SK-N-SH treated with all-trans-retinoic acid at 6 μM for 48 hours (cell line): ENCODE results near the gene TFR2.

ENCODE experiments used
- ATAC-seq: fragments of 200-7000 bp; cut with Tn5 transposase; 3 replicates; pipeline ENCODE4 v1.9.1; 2020; ENCODE audit warnings: mild to moderate bottlenecking, moderate library complexity
- CSRNP3 ChIP-seq: fragments of 250-450 bp; sonication (Bioruptor Pico); IDR thresholded peaks from 2 replicates; pipeline ENCODE4 v1.5.1; 2021; ENCODE audit warnings: mild to moderate bottlenecking, moderate library complexity
- ESRRG ChIP-seq: fragments of 250-450 bp; sonication (Bioruptor Pico); IDR thresholded peaks from 2 replicates; pipeline ENCODE4 v1.6.1; 2021; ENCODE audit warnings: mild to moderate bottlenecking
- GLIS3 ChIP-seq: fragments of 250-450 bp; sonication (Bioruptor Pico); IDR thresholded peaks from 2 replicates; pipeline ENCODE4 v1.5.0; 2020; ENCODE audit warnings: mild to moderate bottlenecking, moderate library complexity
- ISL1 ChIP-seq: fragments of 250-450 bp; sonication (Bioruptor Pico); IDR thresholded peaks from 2 replicates; pipeline ENCODE4 v2.1.2; 2022; ENCODE audit warnings: mild to moderate bottlenecking, moderate library complexity
- OSR1 ChIP-seq: fragments of 250-450 bp; sonication (Bioruptor Pico); IDR thresholded peaks from 2 replicates; pipeline ENCODE4 v1.8.0; 2022; ENCODE audit warnings: moderate library complexity, mild to moderate bottlenecking, inconsistent platforms
- PATZ1 ChIP-seq: fragments of 250-450 bp; sonication (Bioruptor Pico); IDR thresholded peaks from 2 replicates; pipeline ENCODE4 v1.8.0; 2020; ENCODE audit warnings: mild to moderate bottlenecking, moderate library complexity, borderline replicate concordance
- SNAI2 ChIP-seq: fragments of 250-450 bp; sonication (Bioruptor Pico); IDR thresholded peaks from 2 replicates; pipeline ENCODE4 v1.5.0; 2020; ENCODE audit warnings: mild to moderate bottlenecking, moderate library complexity
- TCF4 ChIP-seq: fragments of 250-450 bp; sonication (Bioruptor Pico); IDR thresholded peaks from 2 replicates; pipeline ENCODE4 v1.8.0; 2021; ENCODE audit warnings: mild to moderate bottlenecking, moderate library complexity, borderline replicate concordance
- TSHZ2 ChIP-seq: fragments of 250-450 bp; sonication (Bioruptor Pico); IDR thresholded peaks from 2 replicates; pipeline ENCODE4 v1.5.0; 2020; ENCODE audit warnings: mild to moderate bottlenecking, moderate library complexity
- ZFP3 ChIP-seq: fragments of 250-450 bp; sonication (Bioruptor Pico); IDR thresholded peaks from 2 replicates; pipeline ENCODE4 v1.5.0; 2020; ENCODE audit warnings: mild to moderate bottlenecking, moderate library complexity
- ZNF565 ChIP-seq: fragments of 450-650 bp; formaldehyde crosslinking; conservative IDR thresholded peaks from 2 replicates; pipeline ENCODE4 v1.5.0; 2020; ENCODE audit warnings: low read depth, mild to moderate bottlenecking, moderate library complexity
- ZNF8 ChIP-seq: fragments of 450-650 bp; formaldehyde crosslinking; IDR thresholded peaks from 2 replicates; pipeline ENCODE4 v1.5.0; 2020; ENCODE audit warnings: mild to moderate bottlenecking, moderate library complexity
- TF ChIP-seq, protein P1 (sequence below): fragments of 250-450 bp; sonication (Bioruptor Pico); IDR thresholded peaks from 2 replicates; pipeline ENCODE4 v1.5.1; 2020; ENCODE audit warnings: low read depth, mild to moderate bottlenecking, moderate library complexity

The TFR2 gene

DNA sequence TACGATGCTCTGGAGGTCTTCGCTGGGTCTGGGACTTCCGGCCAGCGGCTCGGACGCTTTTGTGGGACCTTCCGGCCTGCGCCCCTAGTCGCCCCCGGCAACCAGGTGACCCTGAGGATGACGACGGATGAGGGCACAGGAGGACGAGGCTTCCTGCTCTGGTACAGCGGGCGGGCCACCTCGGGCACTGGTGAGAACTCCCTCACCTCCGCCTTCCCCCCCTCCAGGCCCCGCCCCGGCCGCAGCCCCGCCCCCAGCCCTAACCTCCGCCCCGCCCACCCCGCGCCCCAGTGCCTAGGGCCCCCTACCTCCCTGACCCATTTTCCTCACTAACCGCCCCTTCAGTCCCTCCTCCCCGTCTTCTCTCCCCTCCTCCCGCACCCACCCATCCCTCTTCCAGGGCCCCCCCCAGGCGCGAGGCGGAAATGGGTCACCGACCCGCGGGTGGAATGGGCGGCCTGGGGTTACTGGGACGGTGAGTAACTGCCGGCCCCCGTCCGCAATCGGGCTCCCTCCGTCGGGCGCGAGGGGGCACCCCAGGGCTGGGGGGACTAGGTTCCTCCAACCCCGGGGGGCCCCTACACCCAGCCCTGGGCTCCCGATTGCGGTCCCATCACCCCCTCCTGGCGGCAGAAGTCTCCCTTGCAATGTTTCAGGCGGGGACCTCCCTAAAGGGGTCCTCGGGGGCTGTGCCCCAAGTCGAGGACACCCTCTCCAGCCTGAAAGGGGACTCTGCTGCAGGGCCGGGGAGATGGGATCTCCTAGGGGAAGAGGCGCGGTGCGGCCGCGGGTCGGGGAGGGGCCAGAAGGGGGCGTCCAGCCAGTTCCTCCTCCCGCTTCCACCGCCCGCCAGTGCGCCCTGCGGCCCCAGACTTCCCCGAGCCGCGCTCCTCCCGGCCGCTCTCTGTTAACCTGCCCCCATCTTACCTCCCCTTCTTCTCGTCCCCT, 37.0 kb downstream of the TFR2 start:
- ATAC-seq: peak; percentile 42

GRCh38 chr7:100603726-100604027, 37.7 kb downstream of the TFR2 start:
- peak; percentile 18 for ATAC-seq
- 0 out of 2 replicates have a peak, but pooled peaks have one; percentile 27 for TF ChIP-seq ZFP3
- no peak for TF ChIP-seq TCF4 (CRISPR knock-in tag)

More for the DNA sequence above, 37.0 kb downstream of the TFR2 start:
- TF ChIP-seq PATZ1 (CRISPR knock-in tag) (peak; percentile 95; the same call in 1 of the 2 replicates), ZFP3 (peak; percentile 43; the same call in 1 of the 2 replicates), ISL1 (CRISPR knock-in tag) (no peak), SNAI2 (CRISPR knock-in tag) (no peak), TSHZ2 (CRISPR knock-in tag) (no peak), ZNF8 (CRISPR knock-in tag) (no peak), CSRNP3 (CRISPR knock-in tag) (no peak)
- TF ChIP-seq, protein P1, sequence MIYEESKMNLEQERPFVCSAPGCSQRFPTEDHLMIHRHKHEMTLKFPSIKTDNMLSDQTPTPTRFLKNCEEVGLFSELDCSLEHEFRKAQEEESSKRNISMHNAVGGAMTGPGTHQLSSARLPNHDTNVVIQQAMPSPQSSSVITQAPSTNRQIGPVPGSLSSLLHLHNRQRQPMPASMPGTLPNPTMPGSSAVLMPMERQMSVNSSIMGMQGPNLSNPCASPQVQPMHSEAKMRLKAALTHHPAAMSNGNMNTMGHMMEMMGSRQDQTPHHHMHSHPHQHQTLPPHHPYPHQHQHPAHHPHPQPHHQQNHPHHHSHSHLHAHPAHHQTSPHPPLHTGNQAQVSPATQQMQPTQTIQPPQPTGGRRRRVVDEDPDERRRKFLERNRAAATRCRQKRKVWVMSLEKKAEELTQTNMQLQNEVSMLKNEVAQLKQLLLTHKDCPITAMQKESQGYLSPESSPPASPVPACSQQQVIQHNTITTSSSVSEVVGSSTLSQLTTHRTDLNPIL (CRISPR knock-in tag): no peak

DNA sequence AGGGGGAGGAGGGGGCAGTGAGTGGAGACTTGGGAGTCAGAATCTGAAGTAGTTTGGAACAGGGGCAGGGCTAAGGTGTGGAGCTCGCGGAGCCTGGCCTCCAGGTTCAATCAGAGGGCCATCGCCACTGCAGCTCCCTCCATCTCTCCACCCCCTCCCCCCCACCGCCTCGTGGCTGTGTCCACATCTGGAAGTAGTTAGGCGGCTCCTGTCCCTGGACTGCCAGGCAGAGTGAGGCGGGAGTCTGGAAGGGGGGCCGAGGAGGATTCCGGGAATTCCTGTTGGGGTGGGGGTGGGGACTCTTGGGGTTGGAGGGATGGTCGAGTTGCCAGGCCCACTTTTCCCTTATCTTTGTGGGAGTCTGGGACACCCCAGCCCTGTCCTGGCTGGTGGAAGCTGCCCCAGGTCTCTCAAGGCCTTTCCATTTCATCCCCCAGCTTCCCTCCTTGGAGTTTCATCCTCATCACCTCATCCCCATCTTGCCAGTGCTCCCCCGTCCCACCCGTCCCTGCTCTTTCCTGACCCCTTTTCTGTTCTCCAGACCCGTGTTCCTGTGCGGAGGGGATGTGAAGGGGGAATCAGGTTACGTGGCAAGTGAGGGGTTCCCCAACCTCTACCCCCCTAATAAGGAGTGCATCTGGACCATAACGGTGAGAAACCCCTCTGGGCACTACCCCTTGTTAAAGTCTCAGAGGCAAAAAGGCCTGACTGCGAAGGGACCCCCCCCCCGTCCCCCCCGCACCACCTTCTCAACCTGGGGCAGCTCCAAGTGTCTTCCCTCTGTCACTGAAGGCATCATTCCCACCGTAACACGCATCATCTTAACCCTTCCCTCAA, 38.2 kb downstream of the TFR2 start:
- peak; percentile 92 for TF ChIP-seq TCF4 (CRISPR knock-in tag)
- 0 out of 2 replicates have a peak, but pooled peaks have one; percentile 1 for TF ChIP-seq ZNF8 (CRISPR knock-in tag)
- TF ChIP-seq ISL1 (CRISPR knock-in tag): no peak
- TF ChIP-seq ESRRG (CRISPR knock-in tag): no peak
- TF ChIP-seq ZFP3: no peak
- TF ChIP-seq, protein P1 (CRISPR knock-in tag): no peak
- TF ChIP-seq PATZ1 (CRISPR knock-in tag): 0 out of 2 replicates have a peak, but pooled peaks have one; percentile 20
- TF ChIP-seq TSHZ2 (CRISPR knock-in tag): no peak
- no peak for TF ChIP-seq OSR1
- peak; percentile 16; the same call in 1 of the 2 replicates for TF ChIP-seq GLIS3
- no peak for TF ChIP-seq ZNF565 (CRISPR knock-in tag)
- peak; percentile 81 for ATAC-seq
